Peyer's patch (tissue), 4 donors: Measurements from ENCODE around the gene IL17C. TPM values are rescaled to one million over a fixed set of nuclear protein-coding genes. Genes with fewer than 3 reads are reported as not detected.

Experiments
- DNase-seq, 3 donors: peaks; one replicate each; pipeline ENCODE4 v3.0.0-alpha.2; 2017 to 2019
- H3K27ac ChIP-seq, 4 donors: fragments of 200-600 bp; sonication (generic); one replicate each; pipeline ENCODE4 v1.5.1; 2016 to 2019
- H3K27me3 ChIP-seq, 2 donors: fragments of 200-600 bp; sonication (generic); one replicate each; pipeline ENCODE4 v1.5.1; 2019
- H3K36me3 ChIP-seq, 3 donors: fragments of 200-600 bp; sonication (generic); one replicate each; pipeline ENCODE4 v1.5.1; 2016 to 2019
- H3K4me1 ChIP-seq, 4 donors: fragments of 200-600 bp; sonication (generic); one replicate each; pipeline ENCODE4 v1.5.1; 2016 to 2019
- H3K4me3 ChIP-seq, 4 donors: fragments of 200-600 bp; sonication (generic); 1 replicate in 3 of 4; 2 replicates in 1 of 4; pipeline ENCODE4 v1.5.1; 2016 to 2019; ENCODE audit warnings: mild to moderate bottlenecking in 1 of 4
- H3K9me3 ChIP-seq, 4 donors: fragments of 200-600 bp; sonication (generic); one replicate each; pipeline ENCODE4 v1.5.1; 2016 to 2019; ENCODE audit warnings: mild to moderate bottlenecking in 1 of 4
- CTCF ChIP-seq, 6 experiments: fragments of 450-650 bp in 4 of 6; fragments of 200-600 bp in 2 of 6; sonication (generic) in 1 of 6; IDR thresholded peaks; one replicate each; pipeline ENCODE4 v1.5.1; 2017 to 2019; ENCODE audit warnings: antibody characterized with exemption in 6 of 6, mild to moderate bottlenecking in 3 of 6, moderate library complexity in 1 of 6
- POLR2A ChIP-seq, 2 donors: fragments of 450-650 bp; IDR thresholded peaks; one replicate each; pipeline ENCODE4 v1.5.1; 2017; ENCODE audit warnings: antibody characterized with exemption in 2 of 2, mild to moderate bottlenecking in 2 of 2, moderate library complexity in 2 of 2
- total RNA-seq, 4 donors: library from RNA; depleted of rRNA; stranded (reverse); fragments of >200 nt; gene quantifications; one replicate each; pipeline ENCODE4 v1.1.0, GENCODE V29; 2016

The IL17C gene
- total RNA-seq, 4 donors from 2014 or later: not detected

- TF ChIP-seq POLR2A (IDR thresholded peaks at IDR 0.05): no peak
- no peak for TF ChIP-seq CTCF (IDR thresholded peaks at IDR 0.05)
- Histone ChIP-seq H3K36me3 (peaks cover 0 to 14% (median 0%) of the 10 kb centered on the region in 3 donors), H3K27me3 (no peaks in the 10 kb centered on the region), H3K9me3 (no peaks in the 10 kb centered on the region), H3K4me3 (no peak overlapping the region), H3K4me1 (peaks cover 0 to 50% (median 18%) of the 10 kb centered on the region in 4 donors), H3K27ac (no peak overlapping the region)
- no peak for DNase-seq
Measured at GRCh38 chr16:88642881-88643643, 4.7 kb downstream of the IL17C start.

- DNase-seq: no peak
- no peak for TF ChIP-seq CTCF (IDR thresholded peaks at IDR 0.05)
- no peak for TF ChIP-seq POLR2A (IDR thresholded peaks at IDR 0.05)
- peaks cover 0 to 48% (median 15%) of the 10 kb centered on the region in 4 donors for H3K4me1 ChIP-seq
- no peaks in the 10 kb centered on the region for H3K27me3 ChIP-seq
- H3K4me3 ChIP-seq: no peak overlapping the region
- peaks cover 0 to 14% (median 0%) of the 10 kb centered on the region in 3 donors for H3K36me3 ChIP-seq
- no peak overlapping the region for H3K27ac ChIP-seq
- H3K9me3 ChIP-seq: no peaks in the 10 kb centered on the region
Measured at GRCh38 chr16:88643644-88643932, 5.2 kb downstream of the IL17C start.

- H3K4me1 ChIP-seq: peaks cover 0 to 42% (median 14%) of the 10 kb centered on the region in 4 donors
- no peak overlapping the region for H3K4me3 ChIP-seq
- no peaks in the 10 kb centered on the region for H3K27me3 ChIP-seq
- H3K9me3 ChIP-seq: no peaks in the 10 kb centered on the region
- no peak overlapping the region for H3K27ac ChIP-seq
- TF ChIP-seq CTCF (IDR thresholded peaks at IDR 0.05) (no peak), POLR2A (IDR thresholded peaks at IDR 0.05) (no peak)
- peaks cover 0 to 14% (median 0%) of the 10 kb centered on the region in 3 donors for H3K36me3 ChIP-seq
- no peak for DNase-seq
Measured at GRCh38 chr16:88645455-88645854, 7.1 kb downstream of the IL17C start.

GRCh38 chr16:88645941-88646340, 7.6 kb downstream of the IL17C start:
- Histone ChIP-seq H3K4me3 (no peak overlapping the region), H3K36me3 (peaks cover 0 to 14% (median 0%) of the 10 kb centered on the region in 3 donors), H3K27ac (no peak overlapping the region), H3K4me1 (peaks cover 0 to 37% (median 13%) of the 10 kb centered on the region in 4 donors), H3K27me3 (no peaks in the 10 kb centered on the region), H3K9me3 (no peaks in the 10 kb centered on the region)
- DNase-seq: no peak
- TF ChIP-seq CTCF (IDR thresholded peaks at IDR 0.05) (no peak), POLR2A (IDR thresholded peaks at IDR 0.05) (no peak)

- TF ChIP-seq POLR2A (IDR thresholded peaks at IDR 0.05) (no peak), CTCF (IDR thresholded peaks at IDR 0.05) (no peak)
- Histone ChIP-seq H3K9me3 (no peaks in the 10 kb centered on the region), H3K4me1 (peaks cover 0 to 32% (median 18%) of the 10 kb centered on the region in 4 donors), H3K27ac (no peak overlapping the region), H3K4me3 (no peak overlapping the region), H3K36me3 (peaks cover 0 to 14% (median 0%) of the 10 kb centered on the region in 3 donors), H3K27me3 (no peaks in the 10 kb centered on the region)
- no peak for DNase-seq
Measured at GRCh38 chr16:88646345-88647034, 8.1 kb downstream of the IL17C start.
